C4-2B (cell line): ENCODE measurements around the gene SPRED2.

Experiments
- CTCF ChIP-seq: fragments of 450-650 bp; conservative IDR thresholded peaks from 2 replicates; pipeline ENCODE4 v1.5.1; 2017; ENCODE audit warnings: mild to moderate bottlenecking
- ZFX ChIP-seq: fragments of 450-650 bp; IDR thresholded peaks from 2 replicates; pipeline ENCODE4 v1.6.1; 2017

DNA sequence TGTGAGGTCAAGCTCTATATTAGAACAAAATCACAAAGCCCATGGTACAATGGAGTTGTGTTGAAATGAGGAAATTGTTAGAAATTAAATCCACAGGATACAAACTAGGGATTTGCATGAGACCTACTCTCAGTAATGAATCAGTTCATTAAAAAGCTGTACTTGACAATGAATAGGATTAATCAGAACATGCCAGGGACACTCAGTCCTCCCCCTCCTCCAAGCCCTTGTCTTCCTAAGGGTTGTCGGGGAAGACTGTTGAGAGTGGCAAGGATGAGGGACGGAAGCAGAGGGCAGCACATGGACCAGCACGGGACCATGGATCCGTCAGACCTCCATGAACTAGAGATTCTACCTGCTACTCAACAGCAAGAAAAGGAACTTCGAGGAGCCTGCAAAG lies 39.8 kb downstream of the SPRED2 start:
- TF ChIP-seq CTCF (no peak), ZFX (no peak)
